AG04449 (cell line): ENCODE data around the gene ZNF619.
"Not testable (repeated sequence)": the region's sequence is repeated elsewhere in the genome, so short reads cannot be mapped to it uniquely, and the experiment has no call there.

ENCODE experiments used
- CTCF ChIA-PET: fragments of 350-600 bp; formaldehyde crosslinking; extraction: SDS; loops from one replicate; lab custom pipeline; 2021; ENCODE audit warnings: antibody characterized with exemption; lab: Yijun Ruan, JAX
- POLR2A ChIA-PET: fragments of 400-600, 350-600 bp; formaldehyde crosslinking; extraction: SDS; loops from one replicate; lab custom pipeline; 2020; ENCODE audit warnings: antibody characterized with exemption, inconsistent platforms; lab: Yijun Ruan, JAX
- DNase-seq: peaks from one replicate; pipeline ENCODE4 v3.0.0-alpha.2; 2010; ENCODE audit warnings: low read depth, low spot score
- H3K4me3 ChIP-seq: 2 replicates; pipeline ENCODE4 v1.5.1; 2011; ENCODE audit warnings: low read depth, mild to moderate bottlenecking, control low read depth, low read length
- CTCF ChIP-seq: IDR thresholded peaks from one replicate; pipeline ENCODE4 v1.5.1; 2011; ENCODE audit warnings: mild to moderate bottlenecking, moderate library complexity, low read length, control low read depth, inconsistent platforms; ENCODE audit not compliant: insufficient read depth; ENCODE audit errors: missing control alignments

Gene ZNF619

GRCh38 chr3:40456279-40456939 lies 20.5 kb upstream of the ZNF619 start:
- CTCF ChIA-PET = no interaction called here
- TF ChIP-seq CTCF = no peak
- H3K4me3 ChIP-seq = peak overlapping the region; percentile 97
- POLR2A ChIA-PET = interaction anchor here (0.7 to 1.4 kb wide), 7 partner anchors 9 to 743 kb away, joined by 3 to 5 read pairs (median 4); partner anchors contain the start of genes CTNNB1 and ZNF619
- no peak for DNase-seq

GRCh38 chr3:40456940-40457823 lies 19.7 kb upstream of the ZNF619 start, which contains the start of gene RPL14:
Gene RPL14 (plus strand): TSS chr3:40457339. CDS start chr3:40457472, 133 bp downstream.
- ChIA-PET POLR2A (interaction anchor here (0.7 to 1.4 kb wide), 8 partner anchors 8 to 742 kb away, joined by 3 to 5 read pairs (median 4); partner anchors contain the start of genes CTNNB1 and ZNF619), CTCF (no interaction called here)
- TF ChIP-seq CTCF = no peak
- H3K4me3 ChIP-seq = peak within 1 kb of the TSS; percentile 97
- DNase-seq = peak; percentile 84

- H3K4me3 ChIP-seq = peak overlapping the region; percentile 97
- ChIA-PET POLR2A (interaction anchor here (1.5 kb wide), 1 partner anchor 46 kb away, joined by 3 read pairs; no protein-coding TSS in a partner anchor), CTCF (no interaction called here)
- TF ChIP-seq CTCF = no peak
- DNase-seq = no peak
These were observed 18.4 kb upstream of the ZNF619 start for GRCh38 chr3:40458473-40458872.

- CTCF ChIA-PET, DNase-seq, H3K4me3 ChIP-seq: not testable (repeated sequence)
- POLR2A ChIA-PET = interaction anchor here (0.6 kb wide), 1 partner anchor 1598 kb away, joined by 4 read pairs; no protein-coding TSS in a partner anchor
These were observed 16.4 kb upstream of the ZNF619 start for GRCh38 chr3:40460481-40460880.

GRCh38 chr3:40461161-40461560 lies 15.8 kb upstream of the ZNF619 start:
- ChIA-PET POLR2A (no interaction called here), CTCF (no interaction called here)
- no peak for DNase-seq
- H3K4me3 ChIP-seq = no peak overlapping the region
- TF ChIP-seq CTCF = no peak

GRCh38 chr3:40462838-40463237 lies 14.1 kb upstream of the ZNF619 start:
- POLR2A ChIA-PET = interaction anchor here (1.2 kb wide), 1 partner anchor 1249 kb away, joined by 3 read pairs; no protein-coding TSS in a partner anchor
- CTCF ChIA-PET, H3K4me3 ChIP-seq, DNase-seq: not testable (repeated sequence)

- no peak for DNase-seq
- no peak for TF ChIP-seq CTCF
- no peak overlapping the region for H3K4me3 ChIP-seq
- CTCF ChIA-PET = no interaction called here
- POLR2A ChIA-PET = no interaction called here
These were observed 13.3 kb upstream of the ZNF619 start for GRCh38 chr3:40463579-40463978.
